Measurements from ENCODE around the gene ANO2.

GRCh38 chr12:5525783-5526367 lies 419.2 kb downstream of the ANO2 start:
- TF ChIP-seq CTCF (IDR thresholded peaks at IDR 0.05; ENCODE audit: poor library complexity, severe bottlenecking) (no peak), EZH2 (IDR thresholded peaks at IDR 0.05; ENCODE audit: borderline replicate concordance, insufficient read depth, low read length, poor library complexity, severe bottlenecking) (no peak), POLR2AphosphoS5 (IDR thresholded peaks at IDR 0.05) (no peak), EP300 (conservative IDR thresholded peaks at IDR 0.05; ENCODE audit: poor library complexity, severe bottlenecking) (no peak), TAF1 (IDR thresholded peaks at IDR 0.05; ENCODE audit: low read depth) (no peak), RAD21 (conservative IDR thresholded peaks at IDR 0.05) (no peak), SMC3 (conservative IDR thresholded peaks at IDR 0.05; ENCODE audit: poor library complexity) (no peak), MXI1 (conservative IDR thresholded peaks at IDR 0.05; ENCODE audit: poor library complexity, severe bottlenecking) (no peak)
- TF ChIP-seq, protein P1, sequence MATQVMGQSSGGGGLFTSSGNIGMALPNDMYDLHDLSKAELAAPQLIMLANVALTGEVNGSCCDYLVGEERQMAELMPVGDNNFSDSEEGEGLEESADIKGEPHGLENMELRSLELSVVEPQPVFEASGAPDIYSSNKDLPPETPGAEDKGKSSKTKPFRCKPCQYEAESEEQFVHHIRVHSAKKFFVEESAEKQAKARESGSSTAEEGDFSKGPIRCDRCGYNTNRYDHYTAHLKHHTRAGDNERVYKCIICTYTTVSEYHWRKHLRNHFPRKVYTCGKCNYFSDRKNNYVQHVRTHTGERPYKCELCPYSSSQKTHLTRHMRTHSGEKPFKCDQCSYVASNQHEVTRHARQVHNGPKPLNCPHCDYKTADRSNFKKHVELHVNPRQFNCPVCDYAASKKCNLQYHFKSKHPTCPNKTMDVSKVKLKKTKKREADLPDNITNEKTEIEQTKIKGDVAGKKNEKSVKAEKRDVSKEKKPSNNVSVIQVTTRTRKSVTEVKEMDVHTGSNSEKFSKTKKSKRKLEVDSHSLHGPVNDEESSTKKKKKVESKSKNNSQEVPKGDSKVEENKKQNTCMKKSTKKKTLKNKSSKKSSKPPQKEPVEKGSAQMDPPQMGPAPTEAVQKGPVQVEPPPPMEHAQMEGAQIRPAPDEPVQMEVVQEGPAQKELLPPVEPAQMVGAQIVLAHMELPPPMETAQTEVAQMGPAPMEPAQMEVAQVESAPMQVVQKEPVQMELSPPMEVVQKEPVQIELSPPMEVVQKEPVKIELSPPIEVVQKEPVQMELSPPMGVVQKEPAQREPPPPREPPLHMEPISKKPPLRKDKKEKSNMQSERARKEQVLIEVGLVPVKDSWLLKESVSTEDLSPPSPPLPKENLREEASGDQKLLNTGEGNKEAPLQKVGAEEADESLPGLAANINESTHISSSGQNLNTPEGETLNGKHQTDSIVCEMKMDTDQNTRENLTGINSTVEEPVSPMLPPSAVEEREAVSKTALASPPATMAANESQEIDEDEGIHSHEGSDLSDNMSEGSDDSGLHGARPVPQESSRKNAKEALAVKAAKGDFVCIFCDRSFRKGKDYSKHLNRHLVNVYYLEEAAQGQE (IDR thresholded peaks at IDR 0.05; ENCODE audit: borderline replicate concordance): no peak

Measured in neural cell (in vitro differentiated cells).